Activated naive CD8-positive, alpha-beta T cell treated with anti-CD3 and anti-CD28 coated beads, Interleukin-2, amount 50 U/mL, for 24 hours (primary cell): ENCODE data around the gene B3GNT7.
"Not testable (repeated sequence)": the region's sequence is repeated elsewhere in the genome, so short reads cannot be mapped to it uniquely, and the experiment has no call there.

Experiments
- ATAC-seq: fragments of 150-1000 bp; cut with Tn5 transposase; one replicate; pipeline ENCODE4 v1.10.0; 2021
- DNase-seq: peaks from one replicate; pipeline ENCODE4 v3.0.0; 2021
- H3K27ac Mint-ChIP-seq: one replicate; pipeline ENCODE4 v1.8.0; 2021; ENCODE audit warnings: mild to moderate bottlenecking, mixed read lengths
- H3K27me3 Mint-ChIP-seq: one replicate; pipeline ENCODE4 v1.8.0; 2021; ENCODE audit warnings: mixed read lengths
- H3K36me3 Mint-ChIP-seq: one replicate; pipeline ENCODE4 v1.8.0; 2021; ENCODE audit warnings: low read depth, mixed read lengths
- H3K4me1 Mint-ChIP-seq: one replicate; pipeline ENCODE4 v1.8.0; 2021; ENCODE audit warnings: mixed read lengths
- H3K4me3 Mint-ChIP-seq: one replicate; pipeline ENCODE4 v1.8.0; 2021; ENCODE audit warnings: mild to moderate bottlenecking, moderate library complexity, mixed read lengths
- H3K9me3 Mint-ChIP-seq: one replicate; pipeline ENCODE4 v1.8.0; 2021; ENCODE audit warnings: mixed read lengths

Gene B3GNT7

GRCh38 chr2:231395188-231396057 is at the start of gene B3GNT7:
B3GNT7 (plus strand) TSS chr2:231395710; CDS start chr2:231395804, 94 bp downstream.
- DNase-seq (no peak), ATAC-seq (peak; percentile 4)
- peak within 1 kb of the TSS; percentile 78 for H3K4me3 Mint-ChIP-seq
- H3K4me1 Mint-ChIP-seq = peaks cover 40% of the 10 kb centered on the region
- no peaks in the 10 kb centered on the region for H3K36me3 Mint-ChIP-seq
- no peak within 1 kb of the TSS for H3K27ac Mint-ChIP-seq
- no peaks in the 10 kb centered on the region for H3K9me3 Mint-ChIP-seq
- H3K27me3 Mint-ChIP-seq = peaks cover 22% of the 10 kb centered on the region

GRCh38 chr2:231347081-231347480 is 48.4 kb upstream of the B3GNT7 start:
- Mint-ChIP-seq H3K4me1 (no peaks in the 10 kb centered on the region), H3K27ac (no peak overlapping the region)
- no peak for ATAC-seq

GRCh38 chr2:231347638-231348037 is 47.9 kb upstream of the B3GNT7 start:
- H3K36me3 Mint-ChIP-seq = no peaks in the 10 kb centered on the region
- no peaks in the 10 kb centered on the region for H3K4me1 Mint-ChIP-seq
- H3K9me3 Mint-ChIP-seq = no peaks in the 10 kb centered on the region
- no peaks in the 10 kb centered on the region for H3K27me3 Mint-ChIP-seq
- DNase-seq = no peak
- H3K4me3 Mint-ChIP-seq = no peak overlapping the region
- no peak overlapping the region for H3K27ac Mint-ChIP-seq
- no peak for ATAC-seq

More at GRCh38 chr2:231347081-231347480, 48.4 kb upstream of the B3GNT7 start:
- Mint-ChIP-seq H3K4me3 (no peak overlapping the region), H3K9me3 (no peaks in the 10 kb centered on the region), H3K36me3 (no peaks in the 10 kb centered on the region), H3K27me3 (no peaks in the 10 kb centered on the region)
- no peak for DNase-seq

GRCh38 chr2:231348173-231348572 is 47.3 kb upstream of the B3GNT7 start:
- no peak overlapping the region for H3K27ac Mint-ChIP-seq

GRCh38 chr2:231348704-231349373 is 46.7 kb upstream of the B3GNT7 start:
- H3K9me3 Mint-ChIP-seq = no peaks in the 10 kb centered on the region
- ATAC-seq = no peak
- DNase-seq = no peak
- H3K27me3 Mint-ChIP-seq = no peaks in the 10 kb centered on the region
- no peaks in the 10 kb centered on the region for H3K36me3 Mint-ChIP-seq
- no peaks in the 10 kb centered on the region for H3K4me1 Mint-ChIP-seq
- no peak overlapping the region for H3K4me3 Mint-ChIP-seq
- H3K27ac Mint-ChIP-seq = no peak overlapping the region

More at GRCh38 chr2:231348173-231348572, 47.3 kb upstream of the B3GNT7 start:
- H3K4me1 Mint-ChIP-seq = no peaks in the 10 kb centered on the region
- H3K9me3 Mint-ChIP-seq = no peaks in the 10 kb centered on the region
- H3K36me3 Mint-ChIP-seq = no peaks in the 10 kb centered on the region
- no peak for ATAC-seq
- no peak for DNase-seq
- H3K27me3 Mint-ChIP-seq = no peaks in the 10 kb centered on the region
- no peak overlapping the region for H3K4me3 Mint-ChIP-seq

DNA sequence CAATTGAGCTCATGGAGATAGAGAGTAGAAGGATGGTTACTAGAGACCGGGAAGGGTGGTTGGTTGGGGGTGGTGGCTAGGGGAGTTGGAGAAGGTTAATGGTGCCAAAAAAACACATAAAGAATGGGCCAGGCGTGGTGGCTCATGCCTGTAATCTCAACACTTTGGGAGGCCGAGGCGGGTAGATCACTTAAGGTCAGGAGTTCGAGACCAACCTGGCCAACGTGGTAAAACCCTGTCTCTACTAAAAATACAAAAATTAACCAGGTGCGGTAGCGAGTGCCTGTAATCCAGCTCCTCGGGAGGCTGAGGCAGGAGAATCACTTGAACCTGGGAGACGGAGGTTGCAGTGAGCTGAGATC is 46.2 kb upstream of the B3GNT7 start:
- H3K9me3 Mint-ChIP-seq, H3K27me3 Mint-ChIP-seq, ATAC-seq, DNase-seq, H3K4me1 Mint-ChIP-seq, H3K27ac Mint-ChIP-seq, H3K4me3 Mint-ChIP-seq, H3K36me3 Mint-ChIP-seq: not testable (repeated sequence)

DNA sequence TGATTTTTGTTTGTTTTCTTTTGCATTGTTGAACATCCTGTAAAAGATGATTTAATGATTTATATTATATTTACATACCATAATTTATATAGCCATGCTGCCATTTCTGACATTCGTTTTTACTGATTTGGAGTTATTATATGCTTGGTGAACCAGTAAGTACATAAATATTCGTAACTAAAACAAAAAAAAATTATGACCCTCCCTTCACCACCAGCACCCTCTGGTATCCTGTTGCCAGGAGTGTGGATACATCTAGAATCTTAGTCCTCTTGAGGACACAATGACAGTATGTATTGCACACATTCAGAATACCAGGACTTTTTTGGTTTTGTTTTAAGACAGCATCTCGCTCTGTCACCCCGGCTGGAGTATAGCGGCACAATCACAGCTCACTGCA is 43.9 kb upstream of the B3GNT7 start:
- H3K36me3 Mint-ChIP-seq = no peaks in the 10 kb centered on the region
- no peak for ATAC-seq

GRCh38 chr2:231353469-231353868 is 42.0 kb upstream of the B3GNT7 start:
- Mint-ChIP-seq H3K27ac (no peak overlapping the region), H3K36me3 (no peaks in the 10 kb centered on the region), H3K9me3 (no peaks in the 10 kb centered on the region), H3K27me3 (no peaks in the 10 kb centered on the region), H3K4me3 (no peak overlapping the region), H3K4me1 (no peaks in the 10 kb centered on the region)
- ATAC-seq (no peak), DNase-seq (no peak)

More for the DNA sequence above, 43.9 kb upstream of the B3GNT7 start:
- Mint-ChIP-seq H3K27me3 (no peaks in the 10 kb centered on the region), H3K9me3 (no peaks in the 10 kb centered on the region), H3K27ac (no peak overlapping the region), H3K4me1 (no peaks in the 10 kb centered on the region), H3K4me3 (no peak overlapping the region)
- no peak for DNase-seq

- Mint-ChIP-seq H3K36me3 (no peaks in the 10 kb centered on the region), H3K9me3 (no peaks in the 10 kb centered on the region), H3K4me3 (no peak overlapping the region), H3K27ac (no peak overlapping the region), H3K4me1 (no peaks in the 10 kb centered on the region), H3K27me3 (no peaks in the 10 kb centered on the region)
- ATAC-seq = no peak
- no peak for DNase-seq
These were observed 39.7 kb upstream of the B3GNT7 start for GRCh38 chr2:231355508-231356465.

DNA sequence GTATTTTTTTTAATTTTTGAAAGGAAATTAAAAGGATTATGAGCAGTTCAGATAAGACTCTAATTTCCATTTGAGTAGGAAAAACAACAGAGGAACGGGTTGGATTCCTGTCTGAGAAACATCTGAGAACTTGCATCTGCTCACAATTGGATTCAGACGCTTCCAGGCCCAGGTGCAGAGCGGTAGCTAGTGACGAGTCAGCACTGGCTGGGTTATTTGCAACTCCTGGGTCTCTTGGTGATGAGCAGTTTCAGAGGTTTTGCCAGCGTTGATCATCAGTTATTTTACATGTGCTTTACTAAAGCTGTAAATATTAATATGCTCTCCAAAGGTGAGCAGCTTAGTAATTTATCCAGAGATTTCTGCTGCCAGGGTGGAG is 39.1 kb upstream of the B3GNT7 start:
- peaks cover 2% of the 10 kb centered on the region for H3K4me1 Mint-ChIP-seq
- no peak for ATAC-seq
- no peaks in the 10 kb centered on the region for H3K27me3 Mint-ChIP-seq
- no peak for DNase-seq
- no peaks in the 10 kb centered on the region for H3K9me3 Mint-ChIP-seq
- H3K36me3 Mint-ChIP-seq = peaks cover 1% of the 10 kb centered on the region
- H3K4me3 Mint-ChIP-seq = no peak overlapping the region
- no peak overlapping the region for H3K27ac Mint-ChIP-seq

DNA sequence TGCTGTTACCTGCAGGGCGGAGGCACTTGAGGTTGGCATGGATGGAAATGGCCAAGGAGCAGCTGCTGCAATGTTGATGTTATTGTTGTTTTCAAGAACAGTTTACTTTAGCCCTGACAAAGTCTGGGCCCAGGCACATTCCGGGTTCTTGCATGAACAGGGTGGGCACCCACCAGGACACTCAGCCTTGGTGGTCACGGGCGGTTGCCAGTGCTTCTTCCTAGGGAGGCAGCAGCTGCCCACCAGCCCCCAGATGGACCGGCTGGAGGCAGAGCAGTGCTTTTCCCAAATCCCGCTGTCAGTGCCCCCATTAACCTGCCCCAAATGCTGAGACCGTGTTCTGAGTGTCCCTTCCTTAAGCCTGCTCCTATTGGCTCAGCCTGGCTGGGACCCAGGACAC is 38.5 kb upstream of the B3GNT7 start:
- no peaks in the 10 kb centered on the region for H3K27me3 Mint-ChIP-seq
- H3K36me3 Mint-ChIP-seq = peaks cover 1% of the 10 kb centered on the region
- DNase-seq (no peak), ATAC-seq (no peak)
- no peak overlapping the region for H3K27ac Mint-ChIP-seq
- H3K4me1 Mint-ChIP-seq = peaks cover 5% of the 10 kb centered on the region
- H3K9me3 Mint-ChIP-seq = no peaks in the 10 kb centered on the region
- H3K4me3 Mint-ChIP-seq = no peak overlapping the region

GRCh38 chr2:231357931-231358330 is 37.6 kb upstream of the B3GNT7 start:
- Mint-ChIP-seq H3K4me3 (no peak overlapping the region), H3K27me3 (no peaks in the 10 kb centered on the region), H3K4me1 (peaks cover 13% of the 10 kb centered on the region), H3K9me3 (no peaks in the 10 kb centered on the region), H3K27ac (no peak overlapping the region), H3K36me3 (peaks cover 1% of the 10 kb centered on the region)
- no peak for ATAC-seq
- DNase-seq = no peak

GRCh38 chr2:231359441-231359840 is 36.1 kb upstream of the B3GNT7 start:
- no peak for DNase-seq
- Mint-ChIP-seq H3K27ac (no peak overlapping the region), H3K36me3 (peaks cover 1% of the 10 kb centered on the region), H3K4me3 (no peak overlapping the region), H3K4me1 (peaks cover 17% of the 10 kb centered on the region), H3K9me3 (no peaks in the 10 kb centered on the region), H3K27me3 (no peaks in the 10 kb centered on the region)
- ATAC-seq = no peak

DNA sequence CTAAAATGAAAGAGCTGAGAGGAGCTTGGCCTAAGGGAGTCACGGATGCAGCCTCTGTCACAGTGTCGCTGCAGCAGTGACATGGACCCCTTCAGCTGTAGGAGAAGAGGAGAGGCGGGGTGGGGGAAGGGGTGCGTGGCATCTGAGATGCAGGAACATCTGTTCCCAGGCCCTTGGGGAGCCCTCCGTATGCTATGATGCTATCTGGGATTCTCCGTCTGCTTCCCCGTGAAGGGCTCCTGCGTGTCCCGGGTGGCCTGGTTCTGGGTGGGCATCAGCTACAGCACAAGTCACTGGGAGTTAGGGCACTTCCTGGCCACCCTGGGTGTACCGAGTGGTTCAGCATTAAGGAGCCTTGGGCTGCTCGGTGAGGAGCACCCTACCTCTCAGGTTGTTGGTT is 35.6 kb upstream of the B3GNT7 start:
- Mint-ChIP-seq H3K36me3 (peaks cover 1% of the 10 kb centered on the region), H3K4me3 (no peak overlapping the region), H3K27ac (no peak overlapping the region), H3K4me1 (peaks cover 17% of the 10 kb centered on the region), H3K27me3 (no peaks in the 10 kb centered on the region), H3K9me3 (no peaks in the 10 kb centered on the region)
- no peak for ATAC-seq
- no peak for DNase-seq
